ENCODE data around the gene FHIP2A.
A peak's percentile ranks its signal among the peaks of the same experiment; 100 is the strongest.
"Not testable (repeated sequence)": the region's sequence is repeated elsewhere in the genome, so short reads cannot be mapped to it uniquely, and the experiment has no call there.

FHIP2A gene

GRCh38 chr10:114821293-114821914, at the start of gene FHIP2A:
TSS of gene FHIP2A (plus strand) at chr10:114821780. CDS start at chr10:114822079, 299 bp downstream.
- DNase-seq = peak; percentile 74

- DNase-seq = no peak
Observed at GRCh38 chr10:114772496-114773196, 48.9 kb upstream of the FHIP2A start.

- DNase-seq = no peak
Observed at GRCh38 chr10:114773197-114773532, 48.4 kb upstream of the FHIP2A start.

GRCh38 chr10:114775082-114775481, 46.5 kb upstream of the FHIP2A start:
- DNase-seq = not testable (repeated sequence)

- no peak for DNase-seq
Observed at GRCh38 chr10:114777415-114777814, 44.2 kb upstream of the FHIP2A start.

- DNase-seq = no peak
Observed at GRCh38 chr10:114779803-114780576, 41.6 kb upstream of the FHIP2A start.

- DNase-seq = no peak
Observed at GRCh38 chr10:114780577-114781184, 40.9 kb upstream of the FHIP2A start.

- DNase-seq = no peak
Observed at GRCh38 chr10:114782666-114783065, 38.9 kb upstream of the FHIP2A start.

- no peak for DNase-seq
Observed at GRCh38 chr10:114783686-114784085, 37.9 kb upstream of the FHIP2A start.

GRCh38 chr10:114786492-114786891, 35.1 kb upstream of the FHIP2A start:
- DNase-seq = not testable (repeated sequence)

- not testable (repeated sequence) for DNase-seq
Observed at GRCh38 chr10:114787131-114787530, 34.4 kb upstream of the FHIP2A start.

GRCh38 chr10:114791768-114792167, 29.8 kb upstream of the FHIP2A start:
- DNase-seq = no peak

- DNase-seq = no peak
Observed at GRCh38 chr10:114795039-114795438, 26.5 kb upstream of the FHIP2A start.

- no peak for DNase-seq
Observed at GRCh38 chr10:114800361-114800760, 21.2 kb upstream of the FHIP2A start.

- DNase-seq = no peak
Observed at GRCh38 chr10:114801411-114801813, 20.2 kb upstream of the FHIP2A start.

- no peak for DNase-seq
Observed at GRCh38 chr10:114802177-114802576, 19.4 kb upstream of the FHIP2A start.

- DNase-seq = no peak
Observed at GRCh38 chr10:114806562-114807391, 14.8 kb upstream of the FHIP2A start.

- DNase-seq = no peak
Observed at GRCh38 chr10:114808982-114809381, 12.6 kb upstream of the FHIP2A start.

GRCh38 chr10:114810926-114811325, 10.7 kb upstream of the FHIP2A start:
- DNase-seq = no peak

- DNase-seq = no peak
Observed at GRCh38 chr10:114811862-114812261, 9.7 kb upstream of the FHIP2A start.

GRCh38 chr10:114815791-114816190, 5.8 kb upstream of the FHIP2A start:
- DNase-seq = no peak

- no peak for DNase-seq
Observed at GRCh38 chr10:114816308-114816707, 5.3 kb upstream of the FHIP2A start.

- no peak for DNase-seq
Observed at GRCh38 chr10:114819322-114819721, 2.3 kb upstream of the FHIP2A start.
